BLaER1 (cell line): ENCODE measurements around the gene KANSL1L.

Experiments used
- H3K27ac ChIP-seq: shearing (Covaris generic); formaldehyde crosslinking; 2 replicates; pipeline ENCODE4 v1.8.1; 2022
- H3K27me3 ChIP-seq: shearing (Covaris generic); formaldehyde crosslinking; 2 replicates; pipeline ENCODE4 v1.8.1; 2022
- H3K36me3 ChIP-seq: shearing (Covaris generic); formaldehyde crosslinking; 2 replicates; pipeline ENCODE4 v1.8.1; 2022
- H3K4me1 ChIP-seq: shearing (Covaris generic); formaldehyde crosslinking; 2 replicates; pipeline ENCODE4 v1.8.1; 2022
- H3K4me2 ChIP-seq: shearing (Covaris generic); formaldehyde crosslinking; 2 replicates; pipeline ENCODE4 v1.8.1; 2022
- H3K4me3 ChIP-seq: shearing (Covaris generic); formaldehyde crosslinking; 2 replicates; pipeline ENCODE4 v1.8.1; 2022
- H3K9ac ChIP-seq: shearing (Covaris generic); formaldehyde crosslinking; 2 replicates; pipeline ENCODE4 v1.8.1; 2022
- H3K9me3 ChIP-seq: shearing (Covaris generic); formaldehyde crosslinking; 2 replicates; pipeline ENCODE4 v1.8.1; 2022
- H4K20me1 ChIP-seq: shearing (Covaris generic); formaldehyde crosslinking; 2 replicates; pipeline ENCODE4 v1.8.1; 2022
- Cebpa-rat ChIP-seq: shearing (Covaris generic); IDR thresholded peaks from 2 replicates; pipeline ENCODE4 v1.8.1; 2022

KANSL1L gene

DNA sequence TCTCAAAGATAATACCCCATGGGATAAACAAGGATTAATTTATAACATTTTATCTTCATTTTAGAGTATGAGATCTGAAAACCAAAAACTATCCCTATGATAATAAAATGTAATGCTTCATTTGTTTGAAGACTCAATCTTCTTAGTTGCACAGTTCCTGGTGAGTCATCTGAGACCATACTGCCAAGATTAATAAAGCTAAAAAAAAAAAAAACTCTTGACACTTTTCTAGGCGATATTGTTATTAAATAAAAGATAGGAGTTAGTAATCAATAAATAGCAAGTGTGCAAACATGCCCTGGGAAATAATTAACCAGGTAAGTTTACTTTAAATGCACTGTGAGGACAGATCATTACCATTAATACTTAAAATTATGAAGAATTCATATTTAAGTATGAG, 84.9 kb downstream of the KANSL1L start:
- Histone ChIP-seq H3K4me3 (no peak overlapping the region), H3K9ac (no peak overlapping the region), H4K20me1 (no peaks in the 10 kb centered on the region), H3K4me2 (no peak overlapping the region), H3K36me3 (peaks cover 6% of the 10 kb centered on the region; the same call in 1 of the 2 replicates), H3K27ac (no peak overlapping the region), H3K4me1 (peaks cover 11% of the 10 kb centered on the region), H3K27me3 (no peaks in the 10 kb centered on the region), H3K9me3 (no peaks in the 10 kb centered on the region)
- no peak for TF ChIP-seq Cebpa-rat

DNA sequence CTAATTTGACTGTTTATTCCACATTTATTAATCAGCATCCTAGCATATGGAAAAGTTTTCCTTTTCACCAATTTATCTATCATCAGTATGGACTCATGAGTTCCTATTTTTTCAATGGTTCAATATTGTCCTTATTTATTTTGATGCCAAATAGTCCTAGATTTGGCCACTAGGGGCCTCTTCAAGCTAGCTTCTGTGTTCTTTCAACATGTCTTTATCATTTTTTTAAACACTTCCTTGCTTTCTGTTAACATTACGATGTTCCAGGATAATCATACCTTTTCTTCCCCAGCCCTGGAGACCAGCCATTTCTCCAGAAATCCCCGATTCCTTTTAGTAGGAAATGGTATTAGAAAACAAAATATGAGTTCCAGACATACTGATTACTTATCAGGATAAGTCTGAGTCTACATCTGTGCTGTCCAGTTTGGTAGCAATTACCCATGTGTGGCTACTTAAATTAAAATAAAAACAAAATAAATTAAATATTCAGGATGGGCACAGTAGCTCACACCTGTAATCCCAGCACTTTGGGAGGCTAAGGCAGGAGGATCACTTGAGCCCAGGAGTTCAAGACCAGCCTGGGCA, 98.2 kb downstream of the KANSL1L start:
- Histone ChIP-seq H3K9ac (no peak overlapping the region), H3K4me2 (no peak overlapping the region), H3K27ac (no peak overlapping the region), H4K20me1 (no peaks in the 10 kb centered on the region), H3K27me3 (no peaks in the 10 kb centered on the region), H3K36me3 (no peaks in the 10 kb centered on the region), H3K9me3 (no peaks in the 10 kb centered on the region), H3K4me3 (no peak overlapping the region), H3K4me1 (no peaks in the 10 kb centered on the region)
- no peak for TF ChIP-seq Cebpa-rat

- Histone ChIP-seq H3K27ac (no peak overlapping the region), H4K20me1 (no peaks in the 10 kb centered on the region), H3K27me3 (no peaks in the 10 kb centered on the region), H3K9ac (no peak overlapping the region), H3K4me1 (no peaks in the 10 kb centered on the region), H3K9me3 (no peaks in the 10 kb centered on the region), H3K4me3 (no peak overlapping the region), H3K36me3 (no peaks in the 10 kb centered on the region), H3K4me2 (no peak overlapping the region)
- no peak for TF ChIP-seq Cebpa-rat
Measured at GRCh38 chr2:210072493-210072892, 98.7 kb downstream of the KANSL1L start.

DNA sequence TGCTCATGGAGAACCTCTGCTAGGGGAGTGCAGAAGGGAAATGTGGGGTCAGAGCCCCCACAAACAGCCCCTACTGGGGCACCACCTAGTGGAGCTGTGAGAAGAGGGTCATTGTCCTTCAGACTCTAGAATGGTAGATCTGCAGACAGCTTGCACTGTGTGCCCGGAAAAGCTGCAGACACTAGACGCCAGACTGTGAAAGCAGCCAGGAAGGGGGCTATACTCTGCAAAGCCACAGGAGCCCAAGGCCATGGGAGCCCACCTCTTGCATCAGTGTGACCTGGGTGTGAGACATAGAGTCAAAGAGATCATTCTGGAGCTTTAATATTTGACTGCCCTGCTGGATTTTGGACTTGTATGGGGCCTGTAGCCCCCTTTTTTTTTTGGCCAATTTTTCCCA, 107.9 kb downstream of the KANSL1L start:
- Histone ChIP-seq H4K20me1 (no peaks in the 10 kb centered on the region), H3K27me3 (no peaks in the 10 kb centered on the region), H3K4me2 (no peak overlapping the region), H3K27ac (no peak overlapping the region), H3K9ac (no peak overlapping the region), H3K4me1 (no peaks in the 10 kb centered on the region), H3K4me3 (no peak overlapping the region), H3K9me3 (peaks cover 16% of the 10 kb centered on the region), H3K36me3 (peaks cover 23% of the 10 kb centered on the region; the same call in 1 of the 2 replicates)
- no peak for TF ChIP-seq Cebpa-rat

DNA sequence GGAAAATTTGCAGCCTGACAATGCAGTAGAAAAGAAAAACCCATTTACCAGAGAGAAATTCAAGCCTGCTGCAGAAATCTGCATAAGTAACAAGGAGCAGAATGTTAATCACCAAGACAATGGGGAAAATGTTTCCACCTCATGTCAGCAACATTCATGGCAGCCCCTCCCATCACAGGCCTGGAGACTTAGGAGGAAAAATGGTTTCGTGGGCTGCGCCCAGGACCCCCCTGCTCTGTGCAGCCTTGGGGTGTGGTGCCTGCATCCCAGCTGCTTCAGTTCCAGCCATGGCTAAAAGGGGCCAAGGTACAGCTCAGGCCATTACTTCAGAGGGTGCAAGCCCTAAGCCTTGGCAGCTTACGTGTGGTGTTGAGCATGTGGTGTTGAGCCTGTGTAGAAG, 115.4 kb downstream of the KANSL1L start:
- H3K27ac ChIP-seq, result no peak overlapping the region
- H3K9me3 ChIP-seq, result peaks cover 51% of the 10 kb centered on the region
- no peak for TF ChIP-seq Cebpa-rat

DNA sequence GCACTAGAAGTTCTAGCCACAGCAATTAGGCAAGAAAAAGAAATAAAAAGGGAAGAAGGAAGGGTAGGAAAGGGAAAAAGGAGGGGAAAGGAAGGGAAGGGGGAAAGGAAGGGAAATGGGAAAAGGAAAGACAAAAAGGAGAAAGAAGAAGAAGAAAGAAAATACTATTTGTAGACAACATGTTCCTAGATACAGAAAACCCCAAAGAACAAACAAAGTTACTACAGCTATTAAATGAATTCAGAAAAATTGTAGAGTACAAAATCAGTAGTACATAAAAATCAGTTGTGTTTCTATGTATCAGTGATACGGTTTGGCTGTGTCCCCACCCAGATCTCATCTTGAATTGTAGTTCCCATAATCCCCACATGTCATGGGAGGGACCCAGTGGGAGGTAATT, 116.5 kb downstream of the KANSL1L start:
- peaks cover 51% of the 10 kb centered on the region for H3K9me3 ChIP-seq
- H3K4me2 ChIP-seq, result no peak overlapping the region
- H4K20me1 ChIP-seq, result no peaks in the 10 kb centered on the region
- no peaks in the 10 kb centered on the region for H3K27me3 ChIP-seq
- H3K36me3 ChIP-seq, result peaks cover 48% of the 10 kb centered on the region
- H3K4me1 ChIP-seq, result no peaks in the 10 kb centered on the region
- H3K4me3 ChIP-seq, result no peak overlapping the region
- no peak overlapping the region for H3K9ac ChIP-seq
- TF ChIP-seq Cebpa-rat, result no peak
- no peak overlapping the region for H3K27ac ChIP-seq

More for the DNA sequence above, 115.4 kb downstream of the KANSL1L start:
- peaks cover 48% of the 10 kb centered on the region for H3K36me3 ChIP-seq
- H3K4me2 ChIP-seq, result no peak overlapping the region
- H3K27me3 ChIP-seq, result no peaks in the 10 kb centered on the region
- no peak overlapping the region for H3K4me3 ChIP-seq
- H3K9ac ChIP-seq, result no peak overlapping the region
- H4K20me1 ChIP-seq, result no peaks in the 10 kb centered on the region
- H3K4me1 ChIP-seq, result no peaks in the 10 kb centered on the region

GRCh38 chr2:210050885-210051284, 120.3 kb downstream of the KANSL1L start:
- Histone ChIP-seq H3K4me2 (no peak overlapping the region), H3K9ac (no peak overlapping the region), H3K36me3 (peaks cover 47% of the 10 kb centered on the region), H3K27me3 (no peaks in the 10 kb centered on the region), H3K4me1 (no peaks in the 10 kb centered on the region), H3K27ac (no peak overlapping the region), H4K20me1 (no peaks in the 10 kb centered on the region), H3K4me3 (no peak overlapping the region), H3K9me3 (peaks cover 39% of the 10 kb centered on the region)
- TF ChIP-seq Cebpa-rat, result no peak

- Histone ChIP-seq H3K4me3 (no peak overlapping the region), H3K9me3 (peaks cover 30% of the 10 kb centered on the region), H3K4me1 (no peaks in the 10 kb centered on the region), H3K4me2 (no peak overlapping the region), H3K27me3 (no peaks in the 10 kb centered on the region), H4K20me1 (no peaks in the 10 kb centered on the region), H3K36me3 (peaks cover 40% of the 10 kb centered on the region), H3K9ac (no peak overlapping the region), H3K27ac (no peak overlapping the region)
- TF ChIP-seq Cebpa-rat, result no peak
Measured at GRCh38 chr2:210049831-210050230, 121.4 kb downstream of the KANSL1L start.

DNA sequence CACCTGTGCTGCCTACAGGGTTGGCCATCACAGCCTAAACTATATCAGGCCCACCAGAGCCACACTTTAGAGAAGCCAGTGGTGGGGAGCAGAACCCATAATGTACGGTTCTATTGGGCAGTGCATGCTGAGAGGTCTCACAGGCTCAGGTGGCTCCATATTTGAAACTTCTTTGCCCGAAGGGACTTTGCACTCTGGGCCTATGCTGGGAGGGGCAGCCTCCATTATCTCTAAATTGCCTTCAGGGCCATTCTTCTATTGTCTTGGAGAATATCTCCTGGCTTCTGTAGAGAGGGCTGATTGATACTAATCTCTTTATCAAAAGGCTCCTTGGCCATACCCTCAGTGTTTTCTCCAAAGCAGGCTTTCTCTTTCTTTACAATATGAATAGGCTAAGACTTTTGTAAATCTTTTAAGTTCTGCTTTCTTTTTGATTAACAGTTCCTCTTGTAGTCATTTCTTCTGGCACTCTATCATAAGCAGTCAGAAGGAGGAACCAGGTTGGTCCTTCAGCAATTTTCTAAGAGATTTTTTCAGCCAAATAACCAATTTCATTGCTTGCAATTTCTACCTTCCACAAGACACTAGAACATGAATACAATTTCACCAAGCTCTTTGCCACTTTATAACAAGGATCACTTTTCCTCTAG, 124.2 kb downstream of the KANSL1L start:
- Histone ChIP-seq H3K9me3 (peaks cover 19% of the 10 kb centered on the region), H3K27me3 (no peaks in the 10 kb centered on the region), H3K4me2 (no peak overlapping the region), H3K27ac (no peak overlapping the region), H3K36me3 (peaks cover 30% of the 10 kb centered on the region), H3K4me1 (no peaks in the 10 kb centered on the region), H3K4me3 (no peak overlapping the region), H3K9ac (no peak overlapping the region), H4K20me1 (no peaks in the 10 kb centered on the region)
- no peak for TF ChIP-seq Cebpa-rat

DNA sequence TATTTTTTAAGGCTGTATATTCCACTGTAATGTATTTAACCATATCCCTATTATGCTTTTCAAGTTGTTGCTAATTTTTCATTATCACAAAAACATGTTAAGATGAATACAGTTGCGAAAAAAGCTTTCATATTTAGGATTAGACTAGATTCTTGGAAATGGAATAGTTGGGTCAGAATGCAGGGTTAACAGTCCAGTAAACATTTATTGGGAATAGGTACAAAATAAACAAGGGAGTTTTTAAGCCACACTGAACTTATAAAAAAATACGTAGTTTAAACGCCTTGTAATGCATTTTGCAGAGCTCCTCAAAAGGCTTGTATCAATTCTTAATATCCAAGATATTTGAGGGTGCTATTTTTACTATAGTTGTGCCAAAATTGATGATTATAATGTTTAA, 133.1 kb downstream of the KANSL1L start:
- no peaks in the 10 kb centered on the region for H3K4me1 ChIP-seq
- H4K20me1 ChIP-seq, result no peaks in the 10 kb centered on the region
- no peak overlapping the region for H3K27ac ChIP-seq
- H3K9ac ChIP-seq, result no peak overlapping the region
- H3K4me2 ChIP-seq, result no peak overlapping the region
- no peaks in the 10 kb centered on the region for H3K27me3 ChIP-seq
- no peak overlapping the region for H3K4me3 ChIP-seq
- H3K9me3 ChIP-seq, result no peaks in the 10 kb centered on the region
- peaks cover 22% of the 10 kb centered on the region for H3K36me3 ChIP-seq
- no peak for TF ChIP-seq Cebpa-rat
